ENCODE data around the gene DUSP5.

DNA sequence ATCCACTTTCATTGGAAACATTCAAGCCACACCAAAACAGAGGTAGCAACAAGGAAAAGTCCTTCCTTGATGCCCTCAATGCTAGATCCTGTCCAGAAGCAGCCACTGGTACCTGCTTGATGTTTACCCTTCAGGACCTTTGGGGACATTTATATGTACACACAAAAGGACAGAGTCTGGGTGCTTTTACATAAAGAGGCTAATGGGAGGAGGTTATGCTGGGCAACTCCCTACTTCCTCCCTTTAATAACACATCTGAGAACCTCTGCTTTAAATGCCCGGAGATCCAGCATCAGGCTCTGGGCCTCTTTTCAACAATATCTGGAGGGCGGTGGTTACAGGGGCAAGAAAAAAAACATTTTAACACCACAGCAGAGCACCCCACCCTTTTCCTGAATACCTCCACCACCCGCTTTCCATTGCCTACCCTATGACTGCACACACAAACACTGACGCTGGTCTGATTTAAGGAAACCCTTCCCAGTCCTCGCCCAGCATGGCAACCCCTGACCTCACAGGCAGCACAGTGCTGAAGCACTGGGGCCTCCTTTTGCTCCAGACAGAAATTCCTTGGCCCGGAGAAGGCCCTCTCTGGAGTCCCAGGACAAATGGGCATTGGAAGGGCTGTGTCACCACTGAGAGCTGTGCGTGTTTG is 39.3 kb upstream of the DUSP5 start:
- no peak for TF ChIP-seq POLR2A (IDR thresholded peaks at IDR 0.05; ENCODE audit: low read length)
- no peak for TF ChIP-seq GATA1 (IDR thresholded peaks at IDR 0.05; ENCODE audit: low read depth, low read length)
